ENCODE data around the gene MYO1D.
"Not testable (repeated sequence)": the region's sequence is repeated elsewhere in the genome, so short reads cannot be mapped to it uniquely, and the experiment has no call there.

MYO1D gene

GRCh38 chr17:32731556-32732295 is 145.2 kb downstream of the MYO1D start:
- no peak for DNase-seq (ENCODE audit: low read depth, low spot score)

- DNase-seq (ENCODE audit: low read depth, low spot score): no peak
Measured at GRCh38 chr17:32727681-32728080, 149.2 kb downstream of the MYO1D start.

GRCh38 chr17:32725697-32726096 is 151.2 kb downstream of the MYO1D start:
- DNase-seq (ENCODE audit: low read depth, low spot score): no peak

- no peak for DNase-seq (ENCODE audit: low read depth, low spot score)
Measured at GRCh38 chr17:32723310-32723955, 153.5 kb downstream of the MYO1D start.

GRCh38 chr17:32722733-32723132 is 154.2 kb downstream of the MYO1D start:
- no peak for DNase-seq (ENCODE audit: low read depth, low spot score)

- no peak for DNase-seq (ENCODE audit: low read depth, low spot score)
Measured at GRCh38 chr17:32720671-32721070, 156.3 kb downstream of the MYO1D start.

GRCh38 chr17:32719689-32720088 is 157.2 kb downstream of the MYO1D start:
- DNase-seq (ENCODE audit: low read depth, low spot score): no peak

- not testable (repeated sequence) for DNase-seq (ENCODE audit: low read depth, low spot score)
Measured at GRCh38 chr17:32714922-32715321, 162.0 kb downstream of the MYO1D start.

GRCh38 chr17:32714206-32714605 is 162.7 kb downstream of the MYO1D start:
- DNase-seq (ENCODE audit: low read depth, low spot score): not testable (repeated sequence)

- DNase-seq (ENCODE audit: low read depth, low spot score): no peak
Measured at GRCh38 chr17:32713081-32713480, 163.8 kb downstream of the MYO1D start.

GRCh38 chr17:32709562-32709961 is 167.4 kb downstream of the MYO1D start:
- DNase-seq (ENCODE audit: low read depth, low spot score): no peak

- no peak for DNase-seq (ENCODE audit: low read depth, low spot score)
Measured at GRCh38 chr17:32701871-32702270, 175.1 kb downstream of the MYO1D start.

- DNase-seq (ENCODE audit: low read depth, low spot score): no peak
Measured at GRCh38 chr17:32699247-32699646, 177.7 kb downstream of the MYO1D start.

- no peak for DNase-seq (ENCODE audit: low read depth, low spot score)
Measured at GRCh38 chr17:32697728-32698625, 178.9 kb downstream of the MYO1D start.

GRCh38 chr17:32696426-32696825 is 180.5 kb downstream of the MYO1D start:
- no peak for DNase-seq (ENCODE audit: low read depth, low spot score)

- DNase-seq (ENCODE audit: low read depth, low spot score): no peak
Measured at GRCh38 chr17:32695864-32696263, 181.1 kb downstream of the MYO1D start.

- DNase-seq (ENCODE audit: low read depth, low spot score): no peak
Measured at GRCh38 chr17:32693194-32693897, 183.6 kb downstream of the MYO1D start.

GRCh38 chr17:32692179-32692578 is 184.7 kb downstream of the MYO1D start:
- DNase-seq (ENCODE audit: low read depth, low spot score): no peak

- no peak for DNase-seq (ENCODE audit: low read depth, low spot score)
Measured at GRCh38 chr17:32689348-32689747, 187.6 kb downstream of the MYO1D start.

GRCh38 chr17:32688221-32688620 is 188.7 kb downstream of the MYO1D start:
- no peak for DNase-seq (ENCODE audit: low read depth, low spot score)

- no peak for DNase-seq (ENCODE audit: low read depth, low spot score)
Measured at GRCh38 chr17:32684087-32684958, 192.6 kb downstream of the MYO1D start.
